HG03095 (cell line): Measurements from ENCODE around the gene NKX2-3.

Source experiments
- ATAC-seq: cut with Tn5 transposase; IDR thresholded peaks from one replicate; pipeline ENCODE4 v1.9.1; 2021; ENCODE audit warnings: moderate library complexity; ENCODE audit not compliant: unreplicated experiment

Gene NKX2-3

DNA sequence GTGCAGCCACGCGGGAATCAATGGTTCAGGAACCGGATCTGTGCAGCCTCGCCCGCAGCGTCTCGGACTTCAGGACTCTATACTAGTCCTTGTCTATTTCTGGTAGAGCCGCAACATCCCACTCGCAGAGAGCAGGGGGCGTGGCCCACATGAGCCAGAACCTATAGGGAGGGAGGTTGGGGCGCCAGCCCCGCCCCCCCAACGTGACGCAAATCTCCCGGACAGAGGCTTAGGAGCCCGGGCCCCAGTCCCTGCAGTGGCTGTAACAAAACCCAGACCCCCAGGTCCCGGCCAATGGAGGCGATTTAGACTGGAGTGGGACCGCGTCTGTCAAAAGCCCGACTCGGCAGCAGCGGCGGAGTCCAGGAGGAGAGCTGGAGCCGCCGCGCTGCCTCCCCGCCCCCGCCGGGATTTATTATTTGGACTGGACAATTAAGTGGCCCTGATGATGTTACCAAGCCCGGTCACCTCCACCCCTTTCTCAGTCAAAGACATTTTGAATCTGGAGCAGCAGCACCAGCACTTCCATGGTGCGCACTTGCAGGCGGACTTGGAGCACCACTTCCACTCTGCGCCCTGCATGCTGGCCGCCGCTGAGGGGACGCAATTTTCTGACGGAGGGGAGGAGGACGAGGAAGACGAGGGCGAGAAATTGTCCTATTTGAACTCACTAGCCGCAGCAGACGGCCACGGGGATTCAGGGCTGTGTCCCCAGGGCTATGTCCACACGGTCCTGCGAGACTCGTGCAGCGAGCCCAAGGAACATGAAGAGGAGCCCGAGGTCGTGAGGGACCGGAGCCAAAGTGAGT lies at the start of gene NKX2-3:
Gene NKX2-3 (plus strand): TSS at position 256 of the 809 bp plus-strand sequence. CDS start 190 bp downstream, at position 446.
- ATAC-seq: no peak

DNA sequence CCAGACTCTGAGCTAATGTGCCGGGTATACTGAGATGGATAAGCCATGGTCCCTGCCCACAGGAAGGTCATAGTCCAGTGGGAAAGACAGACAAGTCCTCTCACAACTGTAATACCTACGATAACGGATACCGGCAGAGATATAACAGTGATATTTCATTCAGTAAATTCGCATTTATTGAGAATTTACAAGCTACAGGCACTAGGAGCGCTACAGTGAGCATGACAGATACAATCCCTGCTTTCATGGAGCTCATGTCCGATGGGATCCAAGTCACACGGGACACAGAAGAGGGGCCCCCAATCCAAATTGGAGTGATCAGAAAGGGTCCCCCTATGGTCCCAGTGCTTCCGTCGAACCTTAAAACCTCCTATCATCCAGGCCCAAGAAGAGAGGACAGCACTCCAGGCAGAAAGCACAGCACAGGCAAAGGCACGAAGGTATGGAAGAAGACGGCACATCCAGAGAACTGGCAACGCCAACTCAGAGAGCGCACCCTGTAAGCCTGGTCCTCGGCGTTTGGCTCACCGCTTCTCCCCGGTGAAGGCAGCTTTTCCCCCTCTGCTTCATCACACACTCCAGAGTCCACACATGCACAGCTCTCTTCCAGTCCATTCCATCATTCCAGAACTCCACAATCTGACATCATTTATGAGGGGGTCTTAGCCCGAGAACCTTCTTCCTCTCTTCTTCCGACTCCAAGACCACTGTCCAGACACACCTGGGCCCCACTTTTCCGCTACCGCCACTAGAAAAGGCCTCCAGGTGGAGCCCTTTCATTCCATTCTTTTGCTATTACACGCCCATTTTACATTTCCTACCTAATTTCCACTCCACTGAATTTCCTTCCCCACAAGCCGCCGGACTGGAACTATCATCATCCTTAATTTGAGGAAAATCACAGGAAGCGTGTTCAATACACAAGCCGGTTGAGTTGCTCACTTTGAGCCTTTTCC lies 47.8 kb upstream of the NKX2-3 start:
- no peak for ATAC-seq

DNA sequence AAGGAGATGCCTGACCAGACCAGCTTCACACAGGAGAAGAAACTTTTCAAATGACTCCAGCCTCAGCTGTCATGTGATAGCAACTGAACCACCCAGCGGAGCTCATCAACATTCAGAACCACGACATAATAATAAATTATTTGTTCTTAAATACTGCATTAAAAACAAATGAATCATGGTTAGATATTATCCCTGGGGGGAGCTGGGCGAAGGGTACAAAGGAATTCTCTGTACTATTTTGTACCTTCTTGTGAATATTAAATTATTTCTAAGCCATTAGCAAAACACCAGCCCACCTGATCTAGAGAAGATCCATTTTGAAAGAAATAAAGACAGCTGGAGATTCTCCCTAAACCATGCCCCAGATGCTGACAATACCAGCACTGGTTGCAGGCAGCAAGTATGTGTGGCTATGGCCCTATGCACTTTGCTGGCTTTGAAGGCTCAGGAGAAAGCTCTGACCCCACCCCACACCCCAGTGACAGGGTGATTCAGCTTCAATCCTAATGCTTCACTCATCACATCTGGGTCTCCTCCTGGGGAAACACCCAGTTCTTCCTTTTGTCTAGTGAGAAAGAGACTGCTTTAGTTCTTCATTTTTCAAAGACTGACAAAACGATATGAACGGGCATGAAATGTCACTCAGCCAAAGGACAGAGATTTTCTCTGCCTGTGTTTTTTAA lies 45.5 kb upstream of the NKX2-3 start:
- ATAC-seq: no peak

DNA sequence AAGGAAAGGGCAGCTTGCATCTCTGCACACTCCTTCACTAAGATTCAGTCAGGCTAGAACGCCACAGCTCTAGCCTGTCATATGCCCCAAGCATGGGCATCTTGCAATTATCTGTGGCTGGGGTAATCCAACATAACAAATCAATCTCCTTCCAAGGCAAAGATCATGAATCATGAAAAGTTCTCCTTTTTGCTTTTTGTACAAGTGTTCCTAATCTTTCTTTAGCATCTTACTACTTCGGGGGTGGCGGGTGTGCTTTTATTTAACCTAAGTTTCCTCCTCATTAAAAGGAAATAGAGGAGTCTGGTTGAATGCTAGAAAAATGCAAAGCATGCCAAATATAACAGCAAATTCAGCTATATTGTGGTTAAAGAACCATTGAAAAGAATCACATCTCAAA lies 43.5 kb upstream of the NKX2-3 start:
- ATAC-seq: no peak

DNA sequence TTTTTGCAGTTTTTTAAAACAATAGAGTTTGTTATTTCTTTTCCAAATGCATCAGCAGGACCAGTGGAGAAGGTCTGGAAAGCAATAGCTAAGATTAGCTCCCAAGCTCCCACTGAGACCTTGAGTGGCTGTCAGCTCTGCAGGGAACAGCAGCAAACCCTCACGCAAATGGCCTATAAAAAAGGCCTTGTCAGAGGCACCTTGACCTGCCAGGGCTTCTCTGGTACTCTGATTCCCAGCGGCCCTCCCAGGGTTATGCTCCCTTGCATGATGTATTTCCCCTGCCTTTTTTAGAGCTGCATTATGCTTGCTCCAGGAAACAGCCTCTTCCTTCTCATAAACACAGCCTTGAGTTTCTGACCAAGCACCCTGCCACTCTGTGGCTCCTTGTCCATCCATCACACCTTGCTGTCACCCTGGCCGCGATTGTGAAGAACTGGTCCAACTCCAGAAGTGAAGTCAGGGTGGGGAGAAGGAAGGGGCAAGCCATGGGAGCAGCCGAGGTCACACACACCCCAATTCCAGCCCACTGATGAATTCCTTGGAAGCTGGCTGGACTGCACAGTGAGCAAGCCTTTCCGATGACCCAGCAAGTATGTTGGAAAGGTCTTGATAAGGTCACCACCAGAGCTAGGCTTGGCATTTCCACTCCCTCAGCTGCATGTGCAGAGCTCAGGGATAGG lies 35.3 kb upstream of the NKX2-3 start:
- no peak for ATAC-seq

DNA sequence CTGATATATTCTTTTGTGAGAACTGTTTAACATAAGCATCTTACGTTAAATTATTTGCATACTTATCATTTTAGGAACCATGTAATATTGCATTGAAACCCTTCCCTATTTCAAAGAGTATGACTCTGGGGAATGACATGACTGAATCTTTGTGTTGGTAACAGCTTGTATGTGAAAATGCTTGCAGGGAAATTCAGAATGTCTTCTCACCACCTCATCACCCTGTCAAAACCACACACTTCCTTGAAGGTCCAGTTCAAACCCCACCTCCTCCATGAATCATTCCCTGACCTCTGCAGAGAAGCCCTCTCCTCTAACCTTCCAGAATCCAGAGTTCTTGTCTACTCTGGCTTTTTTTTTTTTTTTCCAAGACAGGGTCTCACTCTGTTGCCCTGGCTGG lies 26.3 kb upstream of the NKX2-3 start:
- ATAC-seq: no peak

DNA sequence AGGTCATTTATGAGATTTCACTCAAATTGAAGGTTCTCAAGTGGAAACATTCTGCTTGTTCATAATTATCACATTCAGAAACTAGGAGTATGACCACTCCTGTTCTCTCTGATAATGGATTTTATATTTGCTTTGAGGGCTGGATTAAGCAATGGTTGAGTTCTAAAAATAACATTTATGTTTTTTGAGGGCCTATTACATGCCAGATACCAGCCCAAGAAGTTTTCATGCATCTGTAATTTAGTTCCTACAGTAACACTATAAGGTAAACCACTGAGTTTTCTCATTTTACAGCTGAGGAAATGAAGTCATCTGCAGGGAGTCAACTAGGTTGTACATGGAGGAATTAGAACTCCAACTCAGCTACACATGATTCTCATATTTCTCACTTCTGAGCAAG lies 25.5 kb upstream of the NKX2-3 start:
- no peak for ATAC-seq

DNA sequence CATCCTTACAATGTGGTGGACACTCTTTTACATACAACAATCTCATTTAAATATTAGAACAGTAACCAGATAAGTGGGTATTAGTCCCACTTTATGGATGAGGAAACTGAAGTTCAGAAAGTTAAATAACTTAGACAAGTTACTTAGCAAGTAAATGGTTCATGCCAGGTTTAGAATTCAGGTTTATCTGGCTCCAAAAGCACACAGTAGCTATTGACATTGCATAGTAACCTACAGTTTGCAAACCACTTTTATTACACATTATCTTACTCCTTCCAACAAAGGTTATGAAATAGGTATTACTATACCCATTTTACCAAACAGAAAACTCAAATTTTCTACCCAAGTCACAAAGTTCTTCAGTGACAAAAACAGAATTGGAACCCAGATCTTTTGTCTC lies 19.7 kb upstream of the NKX2-3 start:
- no peak for ATAC-seq

DNA sequence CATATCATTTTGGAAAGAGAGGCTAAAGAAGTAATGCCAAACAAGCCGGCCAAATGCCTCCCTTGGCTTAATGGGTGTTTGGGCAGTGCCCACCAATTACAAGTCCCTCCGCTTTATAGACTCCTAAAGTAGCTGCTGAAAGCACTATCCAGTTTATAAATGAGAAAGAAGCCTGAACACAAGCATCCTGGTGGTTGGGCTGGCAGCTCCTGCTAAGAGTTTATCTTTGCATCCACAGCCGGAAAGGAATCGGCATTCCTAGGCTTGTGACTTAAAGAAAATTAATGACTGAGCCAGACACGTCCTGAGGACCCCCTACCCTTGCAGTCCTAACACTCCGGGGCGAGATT lies 13.1 kb upstream of the NKX2-3 start:
- ATAC-seq: no peak

DNA sequence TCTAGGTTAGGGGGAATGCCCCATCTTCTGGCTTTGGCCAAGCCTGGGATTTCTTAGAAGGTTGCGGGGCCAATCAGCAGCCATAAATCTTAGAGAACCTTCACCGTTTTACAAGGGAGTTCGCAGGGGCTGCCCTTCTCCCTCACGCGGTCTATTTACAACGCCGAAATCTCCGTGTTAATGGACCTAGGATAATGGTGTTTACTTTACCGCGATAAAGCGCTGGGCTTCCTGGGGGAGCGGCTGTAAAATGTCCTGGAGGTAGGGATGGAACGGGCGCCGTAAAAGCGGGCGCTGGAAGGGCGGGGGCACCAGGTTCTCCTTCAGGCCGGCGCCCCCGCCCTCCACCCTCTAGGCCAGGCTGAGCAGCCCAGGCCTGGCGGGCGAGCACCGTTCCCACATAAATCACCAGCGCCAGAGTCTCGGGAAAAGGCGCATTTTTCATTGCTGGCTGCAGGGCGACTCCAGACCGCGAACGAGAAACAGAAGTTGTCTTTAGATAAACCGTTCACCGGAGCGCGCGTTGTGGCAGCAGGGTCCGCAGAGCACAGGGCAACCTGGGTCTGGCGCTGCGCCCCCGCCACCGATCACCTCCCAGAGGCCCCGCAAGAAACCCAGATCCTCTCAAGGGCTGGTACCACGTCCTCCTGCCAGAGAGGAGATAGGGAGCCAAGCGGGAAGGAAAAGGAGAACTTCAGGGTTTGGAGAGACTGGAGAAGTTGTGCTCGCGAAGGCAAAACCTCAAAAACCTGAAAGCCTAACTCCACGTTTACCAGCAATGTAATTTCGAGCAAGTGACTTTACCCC lies 12.5 kb upstream of the NKX2-3 start:
- ATAC-seq: no peak

DNA sequence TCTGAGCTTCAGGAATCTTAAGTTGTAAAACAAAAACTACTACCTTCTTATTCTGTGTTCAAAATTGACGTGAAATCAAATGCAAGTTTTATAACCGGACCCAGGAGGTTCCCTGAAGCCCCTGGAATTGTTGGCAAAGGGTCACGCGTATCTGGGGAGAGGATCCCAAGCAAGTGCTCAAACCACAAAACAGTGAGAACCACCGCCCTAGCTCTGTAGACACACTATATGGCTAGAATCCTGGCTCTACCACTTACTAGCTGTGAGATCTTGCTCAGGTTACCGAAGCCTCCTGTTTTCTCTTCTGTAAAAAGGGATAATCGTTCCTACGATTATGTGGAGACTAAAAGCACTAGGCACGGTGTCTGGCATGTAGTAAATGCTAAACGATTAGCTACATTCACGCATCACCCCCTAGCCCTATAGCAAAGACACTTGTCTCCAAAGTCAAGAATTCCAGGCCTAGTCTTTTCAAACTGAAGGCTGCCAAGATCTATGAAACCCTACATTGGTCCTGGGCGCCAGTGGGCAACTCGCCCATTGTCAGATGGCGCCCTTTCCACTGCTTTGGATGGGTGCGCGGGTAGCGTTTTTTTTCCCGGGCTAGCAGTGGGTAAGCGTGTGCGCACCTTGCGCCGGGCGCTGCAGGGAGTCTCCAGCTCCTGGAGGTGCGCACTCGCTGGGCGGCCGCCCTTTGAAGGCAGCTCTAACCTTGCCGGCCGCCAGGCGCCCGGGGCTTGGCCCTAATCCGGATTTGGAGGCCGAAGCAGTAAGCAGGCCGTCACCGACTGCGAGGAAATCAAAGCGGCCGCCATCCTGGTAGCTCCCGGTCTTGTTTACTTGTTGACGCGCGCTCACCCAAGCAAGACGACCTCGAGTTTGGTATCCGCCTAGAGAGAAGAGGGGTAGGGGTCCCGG lies 11.6 kb upstream of the NKX2-3 start:
- no peak for ATAC-seq

DNA sequence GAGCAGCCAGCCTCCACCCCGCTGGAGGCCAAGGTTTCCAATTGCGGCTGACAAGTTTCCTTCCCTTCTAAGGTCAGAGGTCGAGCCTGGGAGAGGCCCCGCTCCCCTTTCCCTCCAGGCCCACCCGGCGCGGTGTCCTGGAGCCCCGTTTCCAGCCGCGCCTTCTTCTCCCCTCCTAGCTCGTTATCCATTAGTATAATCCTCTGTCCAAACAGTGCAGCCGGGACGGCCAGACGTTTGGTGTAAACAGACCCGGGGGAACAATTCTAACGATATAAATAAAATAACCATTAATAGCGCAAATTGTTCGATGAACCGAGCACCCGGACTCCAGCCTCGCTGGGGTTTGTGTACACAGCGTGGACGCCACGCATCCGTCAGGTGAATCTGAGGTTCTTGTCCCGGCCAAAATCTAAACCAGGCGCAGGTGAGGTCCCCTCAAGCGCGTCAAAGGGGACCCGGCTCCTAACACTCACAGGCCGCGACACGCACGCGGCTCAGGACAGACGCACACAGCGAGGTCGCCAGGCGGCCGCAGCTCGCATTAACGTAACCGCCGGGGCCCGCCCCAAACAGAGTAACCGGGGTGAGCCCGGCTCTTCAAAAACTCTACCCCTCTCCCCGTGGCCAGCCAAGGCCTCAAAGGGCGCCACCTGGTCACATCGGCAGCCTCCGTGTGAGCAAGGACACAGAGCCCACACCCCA lies 10.8 kb upstream of the NKX2-3 start:
- ATAC-seq: no peak

DNA sequence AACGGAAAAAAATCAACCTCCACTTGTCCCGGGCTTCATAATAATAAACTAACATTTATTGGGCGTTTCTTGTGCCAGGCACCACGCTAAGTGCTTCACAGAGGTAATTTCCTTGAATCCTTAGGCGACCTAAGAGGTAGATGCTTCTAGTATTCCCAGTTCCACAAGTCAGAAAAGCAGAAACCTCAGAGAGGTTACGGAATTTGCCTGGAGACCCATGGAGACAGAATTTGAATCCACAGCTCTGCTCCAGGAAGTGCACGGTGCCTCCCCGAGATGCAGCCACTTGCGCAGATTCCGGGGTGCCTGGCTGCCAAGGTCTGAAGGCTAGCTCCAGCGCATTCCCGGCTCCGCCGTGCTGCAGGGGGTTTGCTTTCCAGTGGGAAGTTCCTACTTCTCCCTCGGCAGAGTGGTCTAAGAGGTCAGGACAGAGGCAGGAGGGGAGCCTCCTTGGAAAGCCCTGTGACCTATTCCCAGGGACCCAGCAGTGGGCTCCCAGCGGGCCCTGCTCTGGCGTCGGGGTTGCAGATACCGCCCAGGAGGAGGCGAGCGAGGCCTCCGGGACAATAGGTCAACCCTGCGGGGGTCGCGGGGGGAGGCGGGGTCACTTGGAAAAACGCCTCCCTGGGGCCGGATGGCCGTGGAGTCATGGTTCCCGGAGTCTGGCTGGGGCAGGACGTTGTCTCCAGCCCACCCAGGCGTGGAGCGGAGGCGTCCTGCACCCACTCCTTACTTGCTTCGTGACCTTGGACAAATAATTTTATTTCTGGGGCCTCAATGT lies 10.1 kb upstream of the NKX2-3 start:
- ATAC-seq: no peak

DNA sequence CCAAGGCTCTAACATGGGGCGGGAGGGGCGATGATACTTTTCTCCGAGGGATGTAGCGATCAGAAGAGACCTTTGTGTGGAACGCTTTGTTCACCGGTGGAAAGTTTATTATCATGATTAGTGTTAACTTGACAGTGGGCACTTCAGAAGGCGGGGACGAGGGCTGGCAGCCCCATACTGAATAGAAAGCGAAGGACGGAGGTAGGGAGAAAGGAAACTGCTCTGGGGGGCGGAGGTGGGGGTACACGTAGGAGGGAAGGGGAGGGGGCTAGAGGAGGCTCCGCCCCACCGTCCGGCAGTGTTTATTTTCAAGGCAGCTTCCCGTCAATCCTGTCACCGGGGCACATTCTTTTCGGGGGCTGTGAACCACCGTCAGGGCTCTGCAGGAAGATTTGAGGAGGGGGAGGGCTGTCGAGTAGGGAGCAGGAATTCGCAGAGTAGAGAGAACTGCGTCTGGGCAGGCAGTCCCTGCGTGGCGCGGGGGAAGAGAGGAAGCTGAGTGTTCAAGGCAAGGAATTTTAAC lies 9.4 kb upstream of the NKX2-3 start:
- ATAC-seq: no peak

DNA sequence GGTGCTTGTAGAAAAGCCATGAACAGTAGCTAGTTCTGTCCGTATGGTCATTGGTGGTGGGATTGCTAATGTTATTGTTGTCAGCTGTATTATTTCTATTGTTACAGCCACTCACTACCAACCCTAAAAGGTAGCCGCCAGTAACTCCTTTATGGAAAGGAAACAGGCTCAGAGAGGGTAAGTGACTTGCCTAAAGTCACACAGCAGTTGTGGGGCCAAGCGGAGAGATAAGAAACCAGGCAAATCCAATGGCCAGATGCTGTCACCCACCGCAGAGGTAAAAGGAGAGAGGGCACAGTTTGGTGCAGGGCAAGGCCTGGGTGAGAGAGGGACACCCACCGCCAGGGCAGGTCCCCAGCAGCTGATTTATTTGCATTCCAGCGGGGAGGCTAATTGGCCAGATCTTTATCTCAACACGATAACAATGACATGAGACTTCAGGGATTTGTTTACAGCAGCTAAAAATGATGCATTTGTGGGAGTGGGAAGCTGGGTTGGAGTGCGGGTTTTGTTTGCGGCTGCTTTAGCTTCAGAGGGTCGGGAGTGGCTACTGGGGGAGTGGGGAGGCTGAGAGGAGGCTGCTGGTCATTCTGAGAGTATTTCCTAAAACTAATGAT lies 8.6 kb upstream of the NKX2-3 start:
- no peak for ATAC-seq

DNA sequence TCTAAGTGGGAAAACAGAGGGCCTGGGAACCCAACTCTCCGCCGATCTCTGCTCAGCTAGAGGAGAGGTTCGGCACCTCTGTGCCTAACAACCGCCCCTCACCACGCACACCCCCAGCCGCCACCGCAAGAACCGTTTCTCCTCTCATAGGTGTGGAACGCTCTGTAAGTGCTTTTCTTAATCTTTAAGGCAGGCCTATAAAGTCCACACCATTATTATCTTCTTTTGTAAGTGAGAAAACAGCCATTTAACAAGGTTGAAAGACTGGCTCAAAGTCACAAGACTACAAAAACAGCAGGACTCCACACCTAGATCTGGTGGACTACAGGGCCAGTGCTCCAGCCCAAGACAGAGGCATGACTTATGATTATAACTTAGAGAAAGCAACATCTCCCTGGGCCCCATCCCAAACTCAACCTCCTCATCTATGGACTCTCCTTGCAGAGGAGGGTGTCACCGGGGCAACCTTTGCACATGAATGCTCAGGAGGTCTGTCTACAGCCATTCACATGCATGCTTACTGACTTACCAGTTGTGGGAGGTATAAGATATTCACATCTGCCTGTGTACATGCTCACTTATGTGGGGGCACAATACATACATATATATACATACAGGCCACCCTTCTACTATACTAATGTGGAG lies 7.9 kb upstream of the NKX2-3 start:
- ATAC-seq: no peak
